Ishikawa (cell line): ENCODE data around the gene ZCCHC3.
A peak's percentile ranks its signal among the peaks of the same experiment; 100 is the strongest.

Source experiments
- CEBPB ChIP-seq: IDR thresholded peaks from 2 replicates; pipeline ENCODE4 v1.6.1; 2012
- CREB1 ChIP-seq: IDR thresholded peaks from 2 replicates; pipeline ENCODE4 v1.6.1; 2012; ENCODE audit warnings: low read depth
- EGR1 ChIP-seq: IDR thresholded peaks from 2 replicates; pipeline ENCODE4 v1.6.1; 2012
- EP300 ChIP-seq: IDR thresholded peaks from 2 replicates; pipeline ENCODE4 v1.6.1; 2012; ENCODE audit warnings: borderline replicate concordance
- FOXM1 ChIP-seq: IDR thresholded peaks from 2 replicates; pipeline ENCODE4 v1.6.1; 2012; ENCODE audit warnings: low read depth, borderline replicate concordance
- NFIC ChIP-seq: IDR thresholded peaks from 2 replicates; pipeline ENCODE4 v1.6.1; 2012
- RAD21 ChIP-seq: IDR thresholded peaks from 2 replicates; pipeline ENCODE4 v1.6.1; 2012; ENCODE audit warnings: low read depth
- TAF1 ChIP-seq: IDR thresholded peaks from 2 replicates; pipeline ENCODE4 v1.6.1; 2012; ENCODE audit warnings: low read depth, mild to moderate bottlenecking
- TCF12 ChIP-seq: IDR thresholded peaks from 2 replicates; pipeline ENCODE4 v1.6.1; 2012; ENCODE audit warnings: low read depth
- TEAD4 ChIP-seq: IDR thresholded peaks from 2 replicates; pipeline ENCODE4 v1.6.1; 2012
- YY1 ChIP-seq: IDR thresholded peaks from 2 replicates; pipeline ENCODE4 v1.6.1; 2012; ENCODE audit warnings: low read depth
- ZBTB7A ChIP-seq: IDR thresholded peaks from 2 replicates; pipeline ENCODE4 v1.6.1; 2012; ENCODE audit warnings: low read depth
- TF ChIP-seq, protein P1 (sequence below): IDR thresholded peaks from 2 replicates; pipeline ENCODE4 v1.6.1; 2012
- TF ChIP-seq, protein P2 (sequence below): IDR thresholded peaks from 2 replicates; pipeline ENCODE4 v1.6.1; 2012
- TF ChIP-seq, protein P3 (sequence below): IDR thresholded peaks from 2 replicates; pipeline ENCODE4 v1.6.1; 2012; ENCODE audit warnings: low read depth, mild to moderate bottlenecking

The ZCCHC3 gene

DNA sequence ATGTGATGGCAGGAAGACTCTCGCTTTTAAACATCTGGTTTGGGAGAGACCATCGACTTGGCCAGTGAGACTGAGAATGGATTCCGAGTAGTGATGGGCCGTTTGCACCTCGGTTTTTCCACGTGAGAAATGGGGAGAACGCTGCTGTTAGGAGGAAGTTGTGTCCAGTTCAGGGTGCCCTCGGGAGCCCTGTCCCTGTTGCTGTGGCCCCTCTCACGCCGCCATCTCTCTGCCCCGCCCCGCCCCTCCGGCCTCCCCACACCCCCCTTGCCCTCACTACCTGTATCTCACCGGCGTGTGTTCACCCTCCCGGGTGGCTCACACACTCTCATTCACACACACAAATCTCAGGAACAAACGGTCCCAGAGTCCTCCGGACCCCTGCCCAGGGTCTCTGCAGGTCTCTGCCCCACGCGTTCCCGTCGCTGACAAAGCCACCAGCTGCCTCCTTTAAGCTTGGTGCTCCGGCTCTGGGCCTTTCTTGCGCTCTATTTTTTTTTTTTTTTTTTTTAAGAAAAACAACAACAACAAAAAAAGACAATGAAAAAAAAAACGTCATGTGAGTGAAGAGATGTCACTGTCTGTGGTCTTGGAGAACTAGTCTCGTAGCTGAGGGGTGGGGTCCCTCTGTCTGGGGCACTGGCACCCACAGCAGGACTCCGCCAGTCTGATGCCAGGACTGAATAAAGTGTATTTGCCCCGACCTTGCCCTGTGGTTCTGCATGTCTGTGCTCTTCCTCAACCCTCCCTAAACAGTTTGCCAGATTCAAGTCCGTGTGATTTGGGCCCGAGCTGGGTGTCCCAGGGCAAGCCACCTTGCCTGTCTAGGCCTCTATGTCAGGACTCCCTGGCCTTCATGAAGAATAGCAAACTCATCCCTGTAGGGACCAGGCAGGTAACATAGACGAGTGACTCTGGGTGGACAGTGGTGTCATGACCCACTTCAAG, 30.9 kb downstream of the ZCCHC3 start:
- TF ChIP-seq FOXM1 (no peak), CEBPB (no peak), RAD21 (no peak), NFIC (no peak), TCF12 (no peak), EP300 (no peak), EGR1 (no peak), TAF1 (no peak), TEAD4 (no peak), ZBTB7A (no peak)
- TF ChIP-seq, protein P1, sequence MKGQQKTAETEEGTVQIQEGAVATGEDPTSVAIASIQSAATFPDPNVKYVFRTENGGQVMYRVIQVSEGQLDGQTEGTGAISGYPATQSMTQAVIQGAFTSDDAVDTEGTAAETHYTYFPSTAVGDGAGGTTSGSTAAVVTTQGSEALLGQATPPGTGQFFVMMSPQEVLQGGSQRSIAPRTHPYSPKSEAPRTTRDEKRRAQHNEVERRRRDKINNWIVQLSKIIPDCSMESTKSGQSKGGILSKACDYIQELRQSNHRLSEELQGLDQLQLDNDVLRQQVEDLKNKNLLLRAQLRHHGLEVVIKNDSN: no peak
- TF ChIP-seq, protein P2, sequence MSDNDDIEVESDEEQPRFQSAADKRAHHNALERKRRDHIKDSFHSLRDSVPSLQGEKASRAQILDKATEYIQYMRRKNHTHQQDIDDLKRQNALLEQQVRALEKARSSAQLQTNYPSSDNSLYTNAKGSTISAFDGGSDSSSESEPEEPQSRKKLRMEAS: no peak

DNA sequence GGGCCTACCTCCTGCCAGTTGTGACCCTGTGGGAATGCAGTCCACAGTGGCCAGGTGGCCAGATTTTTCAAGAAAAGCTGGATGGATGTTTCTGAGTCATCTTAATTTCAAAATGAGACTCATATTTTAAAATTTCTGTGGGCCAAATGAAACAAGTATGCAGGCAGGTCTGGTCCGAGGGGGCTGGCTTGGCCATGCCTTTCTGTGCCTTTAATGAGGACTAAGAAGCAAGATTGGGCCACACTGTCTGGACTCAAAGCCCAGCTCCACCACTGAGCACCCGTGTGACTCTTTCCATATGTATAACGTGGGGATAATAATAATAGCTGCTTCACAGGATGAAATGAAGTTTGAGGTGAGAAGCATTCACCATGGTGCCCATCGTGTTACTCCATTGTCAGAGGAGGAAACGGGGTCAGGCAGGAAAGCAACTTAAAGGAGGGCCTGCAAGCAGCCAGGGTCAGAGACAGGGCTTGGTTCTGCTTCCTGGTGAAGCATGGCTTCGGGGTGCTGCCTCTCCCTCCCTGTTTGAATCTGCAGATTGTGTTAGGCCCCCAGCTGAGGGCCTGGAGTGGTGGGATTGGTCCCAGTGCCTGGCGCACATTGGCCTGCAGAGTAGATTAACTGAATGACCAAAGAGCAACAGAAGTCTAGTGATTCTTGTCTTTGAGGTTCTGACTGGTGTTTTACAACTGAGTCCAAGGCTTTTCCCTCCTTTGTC, 31.8 kb downstream of the ZCCHC3 start:
- TF ChIP-seq FOXM1 (no peak), NFIC (no peak), ZBTB7A (no peak)
- TF ChIP-seq, protein P2: no peak
- TF ChIP-seq, protein P1: no peak

DNA sequence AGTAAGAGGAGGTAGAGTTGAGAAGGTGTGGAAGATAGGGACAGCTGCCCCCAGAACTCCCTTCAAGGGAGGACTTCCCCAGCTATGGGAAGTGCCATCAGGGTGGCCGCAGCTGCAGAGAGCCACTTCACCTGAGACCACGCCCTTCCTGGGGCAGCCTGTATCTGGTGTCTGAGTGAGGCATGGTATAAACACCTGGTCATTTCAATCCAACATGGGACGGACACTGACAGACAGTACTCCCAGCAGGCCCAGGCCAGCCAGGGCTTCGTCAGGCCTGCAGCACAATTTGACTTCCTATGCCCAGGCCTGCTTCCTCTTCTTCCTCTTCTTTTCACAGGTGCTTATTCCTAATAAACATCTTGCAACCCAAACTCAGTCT, 32.5 kb downstream of the ZCCHC3 start:
- TF ChIP-seq FOXM1 (no peak), RAD21 (no peak), EGR1 (no peak), TCF12 (no peak), EP300 (no peak), TEAD4 (no peak), TAF1 (no peak), ZBTB7A (no peak), CREB1 (no peak), NFIC (no peak), YY1 (no peak), CEBPB (no peak)
- TF ChIP-seq, protein P1: no peak
- TF ChIP-seq, protein P2: no peak
- TF ChIP-seq, protein P3, sequence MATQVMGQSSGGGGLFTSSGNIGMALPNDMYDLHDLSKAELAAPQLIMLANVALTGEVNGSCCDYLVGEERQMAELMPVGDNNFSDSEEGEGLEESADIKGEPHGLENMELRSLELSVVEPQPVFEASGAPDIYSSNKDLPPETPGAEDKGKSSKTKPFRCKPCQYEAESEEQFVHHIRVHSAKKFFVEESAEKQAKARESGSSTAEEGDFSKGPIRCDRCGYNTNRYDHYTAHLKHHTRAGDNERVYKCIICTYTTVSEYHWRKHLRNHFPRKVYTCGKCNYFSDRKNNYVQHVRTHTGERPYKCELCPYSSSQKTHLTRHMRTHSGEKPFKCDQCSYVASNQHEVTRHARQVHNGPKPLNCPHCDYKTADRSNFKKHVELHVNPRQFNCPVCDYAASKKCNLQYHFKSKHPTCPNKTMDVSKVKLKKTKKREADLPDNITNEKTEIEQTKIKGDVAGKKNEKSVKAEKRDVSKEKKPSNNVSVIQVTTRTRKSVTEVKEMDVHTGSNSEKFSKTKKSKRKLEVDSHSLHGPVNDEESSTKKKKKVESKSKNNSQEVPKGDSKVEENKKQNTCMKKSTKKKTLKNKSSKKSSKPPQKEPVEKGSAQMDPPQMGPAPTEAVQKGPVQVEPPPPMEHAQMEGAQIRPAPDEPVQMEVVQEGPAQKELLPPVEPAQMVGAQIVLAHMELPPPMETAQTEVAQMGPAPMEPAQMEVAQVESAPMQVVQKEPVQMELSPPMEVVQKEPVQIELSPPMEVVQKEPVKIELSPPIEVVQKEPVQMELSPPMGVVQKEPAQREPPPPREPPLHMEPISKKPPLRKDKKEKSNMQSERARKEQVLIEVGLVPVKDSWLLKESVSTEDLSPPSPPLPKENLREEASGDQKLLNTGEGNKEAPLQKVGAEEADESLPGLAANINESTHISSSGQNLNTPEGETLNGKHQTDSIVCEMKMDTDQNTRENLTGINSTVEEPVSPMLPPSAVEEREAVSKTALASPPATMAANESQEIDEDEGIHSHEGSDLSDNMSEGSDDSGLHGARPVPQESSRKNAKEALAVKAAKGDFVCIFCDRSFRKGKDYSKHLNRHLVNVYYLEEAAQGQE: no peak

DNA sequence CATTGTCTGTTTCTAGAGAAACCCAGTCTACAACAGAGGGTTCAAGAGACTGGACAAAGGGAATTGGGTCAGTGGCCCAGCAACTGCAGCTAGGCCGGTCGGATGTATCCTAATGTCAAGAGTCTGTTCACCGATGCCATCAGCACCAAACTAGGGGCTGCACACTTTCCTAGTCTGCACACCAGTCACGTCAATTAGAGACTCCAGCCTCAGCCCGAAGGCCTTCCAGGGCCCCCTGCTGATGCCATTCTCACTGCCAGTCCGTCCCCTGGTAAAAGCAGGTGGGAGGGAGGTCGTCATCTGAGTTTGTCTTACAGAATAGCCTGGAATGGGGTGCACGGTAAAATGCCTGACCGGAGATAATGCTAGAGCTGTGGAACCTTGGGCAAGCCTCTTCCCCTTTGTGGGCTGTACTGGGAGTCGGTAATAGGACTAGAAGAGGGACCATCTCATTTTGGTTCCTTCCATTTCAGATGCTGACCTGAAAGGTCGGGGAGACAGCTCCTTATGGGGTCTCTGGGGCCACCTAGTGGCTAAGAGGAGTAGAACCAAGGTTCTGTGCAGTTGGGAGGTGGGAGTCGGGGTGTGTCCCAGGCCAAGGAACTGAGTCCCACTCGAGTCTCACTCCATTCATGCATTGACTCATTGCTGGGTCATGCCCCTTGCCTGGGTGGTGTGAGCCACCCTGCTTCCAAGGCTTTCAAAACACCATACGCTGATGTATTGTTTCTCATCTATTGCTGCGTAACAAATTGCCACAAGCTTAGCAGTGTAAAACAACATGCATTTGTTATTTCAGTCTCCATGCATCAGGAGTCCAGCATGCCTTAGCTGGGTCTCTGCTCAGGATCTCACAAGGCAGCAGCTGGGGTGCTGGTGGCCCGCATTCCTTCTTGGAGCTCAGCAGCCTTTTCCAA, 33.1 kb downstream of the ZCCHC3 start:
- TF ChIP-seq RAD21: peak; percentile 85
- no peak for TF ChIP-seq EP300
- no peak for TF ChIP-seq TAF1
- no peak for TF ChIP-seq TEAD4
- TF ChIP-seq, protein P3: no peak
- 0 out of 2 replicates have a peak, but pooled peaks have one; percentile 32 for TF ChIP-seq ZBTB7A
